Measurements from ENCODE around the gene LRFN5.

The LRFN5 gene

DNA sequence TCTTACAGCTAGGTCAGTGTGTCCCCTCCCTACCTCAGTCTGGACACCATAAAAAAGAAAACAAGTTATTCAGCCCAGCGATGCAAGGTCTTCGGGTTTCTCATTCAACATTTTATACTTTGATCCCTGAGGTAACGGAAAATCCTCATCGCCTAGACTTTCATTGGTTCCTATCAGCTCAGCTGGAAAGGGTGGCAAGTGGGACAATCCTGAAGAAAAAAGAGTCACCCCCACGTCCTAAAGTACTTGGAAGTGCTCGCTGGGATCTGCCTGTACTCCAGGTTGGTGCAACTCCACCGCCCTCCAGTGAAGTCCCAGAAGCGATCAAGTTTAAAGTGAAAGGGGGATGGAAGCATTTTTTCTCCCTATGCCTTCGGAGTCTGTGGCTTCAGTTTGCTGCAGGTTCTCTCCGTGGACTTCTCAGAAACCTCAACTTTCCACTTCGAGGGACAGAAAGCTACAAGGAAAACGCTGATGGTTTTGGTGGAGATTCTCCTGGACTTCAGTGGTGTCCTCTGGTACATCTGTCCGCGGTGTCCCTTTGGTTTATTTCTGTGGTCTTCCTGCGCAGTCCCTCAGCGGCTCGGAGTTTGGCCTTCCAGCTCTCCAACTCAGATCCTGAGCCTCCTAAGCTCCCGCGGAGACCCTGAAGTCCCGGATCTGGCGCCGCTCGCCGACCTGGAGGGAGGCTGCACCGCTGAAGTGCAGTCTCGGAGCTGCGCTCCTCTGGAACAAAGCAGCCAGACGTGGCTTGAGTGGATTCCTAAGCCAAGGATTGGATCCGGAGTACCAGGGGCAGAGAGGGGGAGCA lies 1.8 kb upstream of the LRFN5 start:
- no peaks in the 10 kb centered on the region for H3F3A ChIP-seq (ENCODE audit: control insufficient read depth, insufficient read depth)
- no peak overlapping the region for H3K4me2 ChIP-seq (ENCODE audit: low read length)
- TF ChIP-seq, protein P1, sequence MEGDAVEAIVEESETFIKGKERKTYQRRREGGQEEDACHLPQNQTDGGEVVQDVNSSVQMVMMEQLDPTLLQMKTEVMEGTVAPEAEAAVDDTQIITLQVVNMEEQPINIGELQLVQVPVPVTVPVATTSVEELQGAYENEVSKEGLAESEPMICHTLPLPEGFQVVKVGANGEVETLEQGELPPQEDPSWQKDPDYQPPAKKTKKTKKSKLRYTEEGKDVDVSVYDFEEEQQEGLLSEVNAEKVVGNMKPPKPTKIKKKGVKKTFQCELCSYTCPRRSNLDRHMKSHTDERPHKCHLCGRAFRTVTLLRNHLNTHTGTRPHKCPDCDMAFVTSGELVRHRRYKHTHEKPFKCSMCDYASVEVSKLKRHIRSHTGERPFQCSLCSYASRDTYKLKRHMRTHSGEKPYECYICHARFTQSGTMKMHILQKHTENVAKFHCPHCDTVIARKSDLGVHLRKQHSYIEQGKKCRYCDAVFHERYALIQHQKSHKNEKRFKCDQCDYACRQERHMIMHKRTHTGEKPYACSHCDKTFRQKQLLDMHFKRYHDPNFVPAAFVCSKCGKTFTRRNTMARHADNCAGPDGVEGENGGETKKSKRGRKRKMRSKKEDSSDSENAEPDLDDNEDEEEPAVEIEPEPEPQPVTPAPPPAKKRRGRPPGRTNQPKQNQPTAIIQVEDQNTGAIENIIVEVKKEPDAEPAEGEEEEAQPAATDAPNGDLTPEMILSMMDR (IDR thresholded peaks at IDR 0.05; ENCODE audit: low read depth, low read length, poor library complexity, severe bottlenecking) = no peak
- TF ChIP-seq EZH2phosphoT487 (IDR thresholded peaks at IDR 0.05; ENCODE audit: borderline replicate concordance, low read length) = no peak
- H3K9me3 ChIP-seq (ENCODE audit: control insufficient read depth, insufficient read depth, low read length) = peaks cover 6% of the 10 kb centered on the region; the same call in 1 of the 2 replicates
- no peaks in the 10 kb centered on the region for H3K27me3 ChIP-seq (ENCODE audit: control insufficient read depth, low read length)
- no peaks in the 10 kb centered on the region for H3K9me2 ChIP-seq (replicated peaks; ENCODE audit: control insufficient read depth, low read length)
- no peak overlapping the region for H3K4me3 ChIP-seq (ENCODE audit: low read length)
- no peaks in the 10 kb centered on the region for H3K36me3 ChIP-seq (ENCODE audit: control insufficient read depth, low read length)
- no peaks in the 10 kb centered on the region for H4K20me1 ChIP-seq (ENCODE audit: control insufficient read depth, insufficient read depth, low read depth, low read length)
- no peaks in the 10 kb centered on the region for H3K79me2 ChIP-seq (ENCODE audit: control insufficient read depth, low read length)
- H3K27ac ChIP-seq (ENCODE audit: low read depth, low read length) = no peak overlapping the region
- H3K4me1 ChIP-seq (ENCODE audit: control insufficient read depth, low read length) = no peaks in the 10 kb centered on the region

DNA sequence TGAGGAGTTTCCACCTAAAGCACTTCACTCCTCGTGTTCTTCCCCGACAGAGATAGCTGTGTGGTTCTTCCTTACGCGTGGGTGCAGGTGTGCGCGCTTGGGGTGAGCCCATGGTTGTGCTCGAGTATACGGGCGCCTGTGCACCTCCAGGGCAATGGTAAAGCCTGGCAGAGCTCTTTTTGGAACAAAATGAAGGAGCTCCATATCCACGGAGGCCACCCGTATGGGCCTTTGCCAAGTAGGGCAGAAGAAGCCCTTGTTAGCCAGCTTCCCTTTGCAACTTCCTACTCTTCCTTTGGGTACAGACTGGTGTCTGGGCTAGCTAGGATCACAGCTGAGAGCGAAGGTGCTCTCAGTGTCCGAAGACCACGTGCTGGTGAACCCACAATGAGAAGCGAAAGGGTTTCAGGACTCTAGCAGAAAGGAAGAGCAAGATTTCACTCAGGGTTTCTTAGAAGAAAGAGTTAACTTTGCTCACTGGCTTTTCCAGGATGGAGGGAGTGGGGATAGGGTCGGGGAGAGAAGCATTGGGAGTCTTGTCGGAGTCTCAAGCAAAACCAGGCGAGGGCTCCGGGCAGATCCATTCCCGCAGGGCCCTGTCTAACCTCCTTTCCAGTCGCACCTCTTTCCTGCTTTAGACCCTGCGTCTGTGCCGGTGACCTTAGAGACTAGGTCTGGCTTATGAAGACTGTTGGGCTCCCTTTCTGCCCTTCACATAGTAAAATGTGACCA lies 960 bp upstream of the LRFN5 start:
- Histone ChIP-seq H3K27ac (ENCODE audit: low read depth, low read length) (no peak overlapping the region), H3K27me3 (ENCODE audit: control insufficient read depth, low read length) (no peaks in the 10 kb centered on the region)

DNA sequence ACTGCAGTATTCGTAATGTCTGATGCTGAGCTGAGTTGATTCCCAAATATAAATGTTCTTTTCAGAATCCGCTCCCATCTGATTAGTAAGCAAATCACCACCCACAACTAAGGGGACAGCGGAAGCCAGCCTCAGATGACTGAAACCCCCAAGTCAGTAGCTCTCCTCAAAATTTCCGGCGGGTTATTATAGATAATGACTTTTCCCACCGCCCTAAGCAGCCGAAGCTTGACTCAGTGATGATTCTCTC lies 469 bp upstream of the LRFN5 start:
- Histone ChIP-seq H3K79me2 (ENCODE audit: control insufficient read depth, low read length) (no peaks in the 10 kb centered on the region), H3K9me2 (replicated peaks; ENCODE audit: control insufficient read depth, low read length) (no peaks in the 10 kb centered on the region), H3F3A (ENCODE audit: control insufficient read depth, insufficient read depth) (no peaks in the 10 kb centered on the region), H3K9me3 (ENCODE audit: control insufficient read depth, insufficient read depth, low read length) (peaks cover 6% of the 10 kb centered on the region; the same call in 1 of the 2 replicates), H3K27ac (ENCODE audit: low read depth, low read length) (no peak overlapping the region), H4K20me1 (ENCODE audit: control insufficient read depth, insufficient read depth, low read depth, low read length) (no peaks in the 10 kb centered on the region), H3K36me3 (ENCODE audit: control insufficient read depth, low read length) (no peaks in the 10 kb centered on the region), H3K4me3 (ENCODE audit: low read length) (no peak overlapping the region), H3K4me2 (ENCODE audit: low read length) (no peak overlapping the region), H3K4me1 (ENCODE audit: control insufficient read depth, low read length) (no peaks in the 10 kb centered on the region), H3K27me3 (ENCODE audit: control insufficient read depth, low read length) (no peaks in the 10 kb centered on the region)
- TF ChIP-seq, protein P1 (IDR thresholded peaks at IDR 0.05; ENCODE audit: low read depth, low read length, poor library complexity, severe bottlenecking) = no peak
- TF ChIP-seq EZH2phosphoT487 (IDR thresholded peaks at IDR 0.05; ENCODE audit: borderline replicate concordance, low read length) = no peak

More for the DNA sequence above, 960 bp upstream of the LRFN5 start:
- H3K36me3 ChIP-seq (ENCODE audit: control insufficient read depth, low read length) = no peaks in the 10 kb centered on the region
- TF ChIP-seq EZH2phosphoT487 (IDR thresholded peaks at IDR 0.05; ENCODE audit: borderline replicate concordance, low read length) = no peak
- TF ChIP-seq, protein P1 (IDR thresholded peaks at IDR 0.05; ENCODE audit: low read depth, low read length, poor library complexity, severe bottlenecking) = no peak
- no peaks in the 10 kb centered on the region for H3K9me2 ChIP-seq (replicated peaks; ENCODE audit: control insufficient read depth, low read length)
- H3K4me3 ChIP-seq (ENCODE audit: low read length) = no peak overlapping the region
- H3K4me2 ChIP-seq (ENCODE audit: low read length) = no peak overlapping the region
- no peaks in the 10 kb centered on the region for H4K20me1 ChIP-seq (ENCODE audit: control insufficient read depth, insufficient read depth, low read depth, low read length)
- H3K9me3 ChIP-seq (ENCODE audit: control insufficient read depth, insufficient read depth, low read length) = peaks cover 6% of the 10 kb centered on the region; the same call in 1 of the 2 replicates
- no peaks in the 10 kb centered on the region for H3F3A ChIP-seq (ENCODE audit: control insufficient read depth, insufficient read depth)
- no peaks in the 10 kb centered on the region for H3K79me2 ChIP-seq (ENCODE audit: control insufficient read depth, low read length)
- no peaks in the 10 kb centered on the region for H3K4me1 ChIP-seq (ENCODE audit: control insufficient read depth, low read length)
